GM23338 (cell line): ENCODE results near the gene TRMT61A. TPM values are rescaled to one million over a fixed set of nuclear protein-coding genes. Genes with fewer than 3 reads are reported as not detected.

Experiments
- ATAC-seq: fragments of 200-7000 bp; cut with Tn5 transposase; 3 replicates; pipeline ENCODE4 v1.9.1; 2020
- DNase-seq: peaks from one replicate; pipeline ENCODE4 v3.0.0-alpha.2; 2015; ENCODE audit warnings: low spot score
- H2AFZ ChIP-seq: fragments of 200-600 bp; sonication (generic); 2 replicates; pipeline ENCODE4 v1.8.0; 2016; ENCODE audit warnings: antibody characterized with exemption, mild to moderate bottlenecking, moderate library complexity
- H3F3A ChIP-seq: fragments of 200-600 bp; sonication (generic); replicated peaks from 2 replicates; pipeline ENCODE4 v1.8.0; 2017; ENCODE audit warnings: antibody characterized with exemption, mixed run types, low read depth
- H3K27ac ChIP-seq: fragments of 200-600 bp; sonication (generic); 2 replicates; pipeline ENCODE4 v1.6.1; 2016; ENCODE audit warnings: low read depth
- H3K27me3 ChIP-seq: fragments of 200-600 bp; sonication (generic); 2 replicates; pipeline ENCODE4 v1.8.0; 2016; ENCODE audit warnings: mild to moderate bottlenecking, mixed run types, moderate library complexity; ENCODE audit not compliant: insufficient read depth
- H3K36me3 ChIP-seq: fragments of 200-600 bp; sonication (generic); 2 replicates; pipeline ENCODE4 v1.8.0; 2016; ENCODE audit warnings: mild to moderate bottlenecking; ENCODE audit not compliant: insufficient read depth
- H3K4me1 ChIP-seq: fragments of 200-600 bp; sonication (generic); 2 replicates; pipeline ENCODE4 v1.8.0; 2016; ENCODE audit warnings: mild to moderate bottlenecking, moderate library complexity; ENCODE audit not compliant: insufficient read depth
- H3K4me2 ChIP-seq: fragments of 200-600 bp; sonication (generic); 2 replicates; pipeline ENCODE4 v1.7.1; 2017; ENCODE audit warnings: mixed run types
- H3K4me3 ChIP-seq: fragments of 200-600 bp; sonication (generic); 2 replicates; pipeline ENCODE4 v1.6.1; 2016; ENCODE audit warnings: mixed run types
- H3K79me2 ChIP-seq: fragments of 200-600 bp; sonication (generic); replicated peaks from 2 replicates; pipeline ENCODE4 v1.8.0; 2017; ENCODE audit warnings: mild to moderate bottlenecking; ENCODE audit not compliant: insufficient read depth
- H3K9me2 ChIP-seq: fragments of 200-600 bp; sonication (generic); 2 replicates; pipeline ENCODE4 v1.8.0; 2017; ENCODE audit not compliant: insufficient read depth
- H4K20me1 ChIP-seq: fragments of 200-600 bp; sonication (generic); replicated peaks from 2 replicates; pipeline ENCODE4 v1.8.0; 2017; ENCODE audit warnings: mild to moderate bottlenecking; ENCODE audit not compliant: insufficient read depth
- H3K27ac Mint-ChIP-seq: 2 replicates; pipeline ENCODE4 v1.8.0; 2020; ENCODE audit warnings: inconsistent platforms, mild to moderate bottlenecking, moderate library complexity, mixed read lengths
- H3K27me3 Mint-ChIP-seq: 3 replicates; pipeline ENCODE4 v1.8.0; 2022; ENCODE audit warnings: low read depth, mild to moderate bottlenecking, moderate library complexity, mixed read lengths, inconsistent platforms; ENCODE audit not compliant: insufficient read depth, poor library complexity
- H3K36me3 Mint-ChIP-seq: 3 replicates; pipeline ENCODE4 v1.8.0; 2021; ENCODE audit warnings: low read depth, mild to moderate bottlenecking, inconsistent platforms, moderate library complexity, mixed read lengths
- H3K4me1 Mint-ChIP-seq: 3 replicates; pipeline ENCODE4 v1.8.0; 2020; ENCODE audit warnings: mild to moderate bottlenecking, inconsistent platforms, mixed read lengths
- H3K4me3 Mint-ChIP-seq: 3 replicates; pipeline ENCODE4 v1.8.0; 2021; ENCODE audit warnings: moderate library complexity, mild to moderate bottlenecking, inconsistent platforms, mixed read lengths
- H3K9me3 Mint-ChIP-seq: 3 replicates; pipeline ENCODE4 v1.8.0; 2020; ENCODE audit warnings: moderate library complexity, mild to moderate bottlenecking, inconsistent platforms, mixed read lengths
- CREB1 ChIP-seq: fragments of 250-450 bp; sonication (Bioruptor Pico); IDR thresholded peaks from 2 replicates; pipeline ENCODE4 v1.5.0; 2020; ENCODE audit warnings: low read depth, mild to moderate bottlenecking, moderate library complexity
- EZH2phosphoT487 ChIP-seq: fragments of 200-600 bp; sonication (generic); IDR thresholded peaks from one replicate; pipeline ENCODE4 v1.8.1; 2018; ENCODE audit warnings: antibody characterized with exemption; ENCODE audit not compliant: unreplicated experiment
- NANOG ChIP-seq: IDR thresholded peaks from 2 replicates; pipeline ENCODE4 v1.6.1; 2016; ENCODE audit warnings: antibody characterized with exemption, borderline replicate concordance
- POLR2AphosphoS5 ChIP-seq: IDR thresholded peaks from 2 replicates; pipeline ENCODE4 v1.6.1; 2016; ENCODE audit warnings: antibody characterized with exemption, low read depth
- STAT1 ChIP-seq: IDR thresholded peaks from one replicate; pipeline ENCODE4 v1.6.1; 2016; ENCODE audit warnings: antibody characterized with exemption; ENCODE audit not compliant: unreplicated experiment
- ZNF331 ChIP-seq: fragments of 250-450 bp; sonication (Bioruptor Pico); IDR thresholded peaks from 2 replicates; pipeline ENCODE4 v1.5.0; 2020; ENCODE audit warnings: low read depth, mild to moderate bottlenecking, moderate library complexity
- polyA plus RNA-seq: library from polyadenylated mRNA; unstranded; fragments of >200 nt; fragmentation: Nextera tagmentation; extraction: Ambion mirVana; gene quantifications from 2 replicates; pipeline ENCODE4 v1.2.1, GENCODE V29; 2016
- total RNA-seq: library from RNA; depleted of rRNA; stranded (reverse); fragments of >200 nt; shearing (Covaris generic); gene quantifications from 2 replicates; pipeline ENCODE4 v1.2.3, GENCODE V29; 2014
- TF ChIP-seq, protein P1 (sequence below): IDR thresholded peaks from 2 replicates; pipeline ENCODE4 v1.6.1; 2016; ENCODE audit warnings: antibody characterized with exemption
- TF ChIP-seq, protein P2 (sequence below): IDR thresholded peaks from one replicate; pipeline ENCODE4 v1.6.1; 2018; ENCODE audit warnings: antibody characterized with exemption; ENCODE audit not compliant: unreplicated experiment
- TF ChIP-seq, protein P3 (sequence below), 2 experiments: fragments of 200-600 bp in 1 of 2; sonication (generic) in 1 of 2; conservative IDR thresholded peaks; 2 replicates each; pipeline versions ENCODE4 v1.5.1 to v1.6.1; 2016 to 2017; ENCODE audit warnings: antibody characterized with exemption in 2 of 2, low read depth in 2 of 2, mild to moderate bottlenecking in 2 of 2, moderate library complexity in 1 of 2

Gene TRMT61A
- total and polyA plus RNA-seq, 2 experiments from 2014 or later, result 13.4 to 28.2 TPM

DNA sequence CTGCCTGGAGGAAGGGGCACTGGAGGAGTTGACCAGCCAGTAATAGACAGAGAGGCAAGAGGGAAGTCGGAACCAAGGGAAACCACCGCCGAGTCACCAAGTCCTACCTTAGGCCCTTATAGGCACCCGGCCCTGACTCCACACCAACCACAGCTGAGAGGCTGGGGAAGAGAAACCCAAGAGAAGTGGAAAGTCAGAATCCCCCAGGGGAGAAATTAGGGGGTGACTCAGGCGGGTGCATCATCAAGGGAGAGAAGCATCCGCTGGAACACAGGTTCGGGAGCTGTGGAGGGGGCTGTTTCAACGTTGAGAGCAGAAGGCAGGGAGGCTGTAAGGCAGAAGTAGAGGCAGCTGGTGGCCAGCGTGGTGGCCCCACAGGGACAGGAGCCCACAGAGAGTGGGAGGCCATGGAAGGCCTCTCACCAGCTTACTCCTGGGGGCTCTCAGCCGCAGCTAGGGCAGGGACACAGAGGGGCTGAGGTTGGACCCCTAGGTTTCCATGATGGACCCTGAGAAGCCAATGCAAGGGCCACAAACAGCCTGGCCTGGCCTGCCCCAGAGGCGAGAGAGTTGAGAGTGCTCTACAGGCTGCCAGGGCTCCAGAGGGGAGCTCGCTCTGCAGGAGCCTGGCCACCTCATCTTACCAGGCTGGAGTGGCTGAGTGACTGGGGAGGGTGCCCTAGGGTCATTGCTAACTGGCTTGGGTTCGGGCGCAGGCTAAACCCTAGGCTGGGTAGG, 1.4 kb upstream of the TRMT61A start:
- no peak overlapping the region for H3K27ac ChIP-seq
- H3F3A ChIP-seq, result peaks cover 9% of the 10 kb centered on the region; the same call in 1 of the 2 replicates
- no peaks in the 10 kb centered on the region for H3K9me2 ChIP-seq
- Mint-ChIP-seq H3K27ac (no peak overlapping the region), H3K4me1 (peaks cover 24% of the 10 kb centered on the region), H3K36me3 (peaks cover 4% of the 10 kb centered on the region; the same call in 1 of the 3 replicates), H3K9me3 (peaks cover 4% of the 10 kb centered on the region; the same call in 2 of the 3 replicates), H3K4me3 (peak overlapping the region; percentile 96), H3K27me3 (peaks cover 36% of the 10 kb centered on the region)
- DNase-seq, result no peak
- H3K36me3 ChIP-seq, result no peaks in the 10 kb centered on the region
- no peak overlapping the region for H3K4me2 ChIP-seq
- peaks cover 22% of the 10 kb centered on the region for H3K27me3 ChIP-seq
- H3K4me3 ChIP-seq, result no peak overlapping the region
- H4K20me1 ChIP-seq, result peaks cover 10% of the 10 kb centered on the region
- peaks cover 22% of the 10 kb centered on the region for H3K79me2 ChIP-seq
- TF ChIP-seq NANOG (no peak), EZH2phosphoT487 (no peak), STAT1 (no peak), ZNF331 (CRISPR knock-in tag) (no peak), CREB1 (CRISPR knock-in tag) (no peak), POLR2AphosphoS5 (no peak)
- TF ChIP-seq, protein P1, sequence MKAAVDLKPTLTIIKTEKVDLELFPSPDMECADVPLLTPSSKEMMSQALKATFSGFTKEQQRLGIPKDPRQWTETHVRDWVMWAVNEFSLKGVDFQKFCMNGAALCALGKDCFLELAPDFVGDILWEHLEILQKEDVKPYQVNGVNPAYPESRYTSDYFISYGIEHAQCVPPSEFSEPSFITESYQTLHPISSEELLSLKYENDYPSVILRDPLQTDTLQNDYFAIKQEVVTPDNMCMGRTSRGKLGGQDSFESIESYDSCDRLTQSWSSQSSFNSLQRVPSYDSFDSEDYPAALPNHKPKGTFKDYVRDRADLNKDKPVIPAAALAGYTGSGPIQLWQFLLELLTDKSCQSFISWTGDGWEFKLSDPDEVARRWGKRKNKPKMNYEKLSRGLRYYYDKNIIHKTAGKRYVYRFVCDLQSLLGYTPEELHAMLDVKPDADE, result no peak
- TF ChIP-seq, protein P2, sequence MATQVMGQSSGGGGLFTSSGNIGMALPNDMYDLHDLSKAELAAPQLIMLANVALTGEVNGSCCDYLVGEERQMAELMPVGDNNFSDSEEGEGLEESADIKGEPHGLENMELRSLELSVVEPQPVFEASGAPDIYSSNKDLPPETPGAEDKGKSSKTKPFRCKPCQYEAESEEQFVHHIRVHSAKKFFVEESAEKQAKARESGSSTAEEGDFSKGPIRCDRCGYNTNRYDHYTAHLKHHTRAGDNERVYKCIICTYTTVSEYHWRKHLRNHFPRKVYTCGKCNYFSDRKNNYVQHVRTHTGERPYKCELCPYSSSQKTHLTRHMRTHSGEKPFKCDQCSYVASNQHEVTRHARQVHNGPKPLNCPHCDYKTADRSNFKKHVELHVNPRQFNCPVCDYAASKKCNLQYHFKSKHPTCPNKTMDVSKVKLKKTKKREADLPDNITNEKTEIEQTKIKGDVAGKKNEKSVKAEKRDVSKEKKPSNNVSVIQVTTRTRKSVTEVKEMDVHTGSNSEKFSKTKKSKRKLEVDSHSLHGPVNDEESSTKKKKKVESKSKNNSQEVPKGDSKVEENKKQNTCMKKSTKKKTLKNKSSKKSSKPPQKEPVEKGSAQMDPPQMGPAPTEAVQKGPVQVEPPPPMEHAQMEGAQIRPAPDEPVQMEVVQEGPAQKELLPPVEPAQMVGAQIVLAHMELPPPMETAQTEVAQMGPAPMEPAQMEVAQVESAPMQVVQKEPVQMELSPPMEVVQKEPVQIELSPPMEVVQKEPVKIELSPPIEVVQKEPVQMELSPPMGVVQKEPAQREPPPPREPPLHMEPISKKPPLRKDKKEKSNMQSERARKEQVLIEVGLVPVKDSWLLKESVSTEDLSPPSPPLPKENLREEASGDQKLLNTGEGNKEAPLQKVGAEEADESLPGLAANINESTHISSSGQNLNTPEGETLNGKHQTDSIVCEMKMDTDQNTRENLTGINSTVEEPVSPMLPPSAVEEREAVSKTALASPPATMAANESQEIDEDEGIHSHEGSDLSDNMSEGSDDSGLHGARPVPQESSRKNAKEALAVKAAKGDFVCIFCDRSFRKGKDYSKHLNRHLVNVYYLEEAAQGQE, result no peak
- TF ChIP-seq, protein P3, sequence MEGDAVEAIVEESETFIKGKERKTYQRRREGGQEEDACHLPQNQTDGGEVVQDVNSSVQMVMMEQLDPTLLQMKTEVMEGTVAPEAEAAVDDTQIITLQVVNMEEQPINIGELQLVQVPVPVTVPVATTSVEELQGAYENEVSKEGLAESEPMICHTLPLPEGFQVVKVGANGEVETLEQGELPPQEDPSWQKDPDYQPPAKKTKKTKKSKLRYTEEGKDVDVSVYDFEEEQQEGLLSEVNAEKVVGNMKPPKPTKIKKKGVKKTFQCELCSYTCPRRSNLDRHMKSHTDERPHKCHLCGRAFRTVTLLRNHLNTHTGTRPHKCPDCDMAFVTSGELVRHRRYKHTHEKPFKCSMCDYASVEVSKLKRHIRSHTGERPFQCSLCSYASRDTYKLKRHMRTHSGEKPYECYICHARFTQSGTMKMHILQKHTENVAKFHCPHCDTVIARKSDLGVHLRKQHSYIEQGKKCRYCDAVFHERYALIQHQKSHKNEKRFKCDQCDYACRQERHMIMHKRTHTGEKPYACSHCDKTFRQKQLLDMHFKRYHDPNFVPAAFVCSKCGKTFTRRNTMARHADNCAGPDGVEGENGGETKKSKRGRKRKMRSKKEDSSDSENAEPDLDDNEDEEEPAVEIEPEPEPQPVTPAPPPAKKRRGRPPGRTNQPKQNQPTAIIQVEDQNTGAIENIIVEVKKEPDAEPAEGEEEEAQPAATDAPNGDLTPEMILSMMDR (conservative IDR thresholded peaks at IDR 0.05; ENCODE audit: low read depth in 2 of 2), result no peak
- H2AFZ ChIP-seq, result no peak overlapping the region
- no peak for ATAC-seq
- H3K4me1 ChIP-seq, result peaks cover 8% of the 10 kb centered on the region
